Dendritic cell treated with granulocyte-macrophage colony-stimulating factor and Interleukin-4, amounts not matched to agents 40 ng/mL and 50 ng/mL, for 4 days (primary cell): ENCODE data around the gene NDUFV3.
"Not testable (repeated sequence)": the region's sequence is repeated elsewhere in the genome, so short reads cannot be mapped to it uniquely, and the experiment has no call there.

Experiments used
- H3K27ac Mint-ChIP-seq: one replicate; pipeline ENCODE4 v1.8.0; 2022; ENCODE audit warnings: mild to moderate bottlenecking, mixed read lengths
- H3K27me3 Mint-ChIP-seq: one replicate; pipeline ENCODE4 v1.8.0; 2022; ENCODE audit warnings: mild to moderate bottlenecking, mixed read lengths
- H3K36me3 Mint-ChIP-seq: one replicate; pipeline ENCODE4 v1.8.0; 2022; ENCODE audit warnings: low read depth, mixed read lengths
- H3K4me1 Mint-ChIP-seq: one replicate; pipeline ENCODE4 v1.8.0; 2022; ENCODE audit warnings: low read depth, mixed read lengths
- H3K4me3 Mint-ChIP-seq: one replicate; pipeline ENCODE4 v1.8.0; 2022; ENCODE audit warnings: mild to moderate bottlenecking, moderate library complexity, mixed read lengths
- H3K9me3 Mint-ChIP-seq: one replicate; pipeline ENCODE4 v1.8.0; 2022; ENCODE audit warnings: mixed read lengths
- intact Hi-C: fragments of 100-400 bp; cut with micrococcal nuclease; formaldehyde crosslinking; loops from one replicate; pipeline ENCODE4 v1.15.0; 2022

NDUFV3 gene

DNA sequence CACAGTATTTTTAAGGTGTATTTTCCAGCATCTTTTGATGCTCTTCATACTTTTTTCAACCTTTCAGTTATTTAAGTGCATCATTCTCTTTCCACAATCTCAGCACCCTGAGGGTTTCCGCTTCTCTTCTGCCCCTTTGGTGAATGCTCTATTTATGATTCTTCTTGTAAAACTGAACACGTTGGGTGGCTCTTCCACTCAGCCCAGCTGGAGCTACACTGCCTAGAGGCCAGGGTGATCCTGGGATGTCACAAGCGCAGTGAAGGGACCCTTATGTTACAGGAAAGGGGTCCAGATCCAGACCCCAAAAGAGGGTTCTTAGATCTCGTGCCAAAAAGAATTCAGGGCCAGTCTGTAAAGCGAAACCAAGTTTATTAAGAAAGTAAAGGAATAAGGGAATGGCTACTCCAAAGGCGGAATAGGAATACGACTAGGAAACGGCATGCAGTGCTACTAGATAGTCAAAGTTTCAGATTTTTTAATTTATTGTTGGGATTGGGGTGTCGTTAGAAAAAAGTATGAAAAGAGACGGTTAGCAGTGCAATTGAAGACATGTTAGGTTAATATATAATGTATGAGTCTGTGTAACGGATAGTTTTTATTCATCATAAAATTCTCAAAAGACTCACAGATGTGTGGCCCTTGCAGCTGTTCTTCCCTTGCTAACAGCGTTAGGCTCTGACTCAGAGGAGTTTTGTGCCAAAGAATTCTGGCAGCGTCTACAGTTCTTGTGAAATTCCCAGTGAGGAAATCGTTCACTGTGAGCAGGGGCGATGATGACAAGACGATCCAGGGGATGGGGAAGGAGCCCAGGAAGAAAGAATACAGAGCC is 46.7 kb downstream of the NDUFV3 start:
- intact Hi-C loops, result no loop called here
- Mint-ChIP-seq H3K4me3 (no peak overlapping the region), H3K27ac (peak overlapping the region; percentile 15), H3K27me3 (no peaks in the 10 kb centered on the region), H3K4me1 (peaks cover 21% of the 10 kb centered on the region), H3K36me3 (no peaks in the 10 kb centered on the region), H3K9me3 (no peaks in the 10 kb centered on the region)

DNA sequence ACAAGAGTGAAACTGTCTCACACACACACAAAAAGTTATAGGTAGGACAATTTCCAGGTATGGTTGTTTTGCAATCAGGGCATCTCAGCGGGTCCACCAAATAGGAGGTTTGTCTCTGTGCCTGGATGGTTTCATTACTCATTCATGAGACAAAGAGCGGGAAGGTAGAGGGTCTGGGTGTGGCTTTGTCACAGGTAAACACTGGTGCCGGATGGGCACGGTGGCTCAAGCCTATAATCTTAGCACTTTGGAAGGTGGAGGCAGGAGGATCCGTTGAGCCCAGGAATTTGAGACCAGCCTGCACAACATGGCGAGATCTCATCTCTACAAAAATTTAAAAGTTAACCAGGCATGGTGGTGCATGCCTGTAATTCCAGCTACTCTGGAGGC is 48.6 kb downstream of the NDUFV3 start:
- Mint-ChIP-seq H3K4me3 (no peak overlapping the region), H3K27ac (no peak overlapping the region), H3K27me3 (no peaks in the 10 kb centered on the region), H3K4me1 (peaks cover 21% of the 10 kb centered on the region), H3K36me3 (no peaks in the 10 kb centered on the region), H3K9me3 (no peaks in the 10 kb centered on the region)
- intact Hi-C loops, result no loop called here

DNA sequence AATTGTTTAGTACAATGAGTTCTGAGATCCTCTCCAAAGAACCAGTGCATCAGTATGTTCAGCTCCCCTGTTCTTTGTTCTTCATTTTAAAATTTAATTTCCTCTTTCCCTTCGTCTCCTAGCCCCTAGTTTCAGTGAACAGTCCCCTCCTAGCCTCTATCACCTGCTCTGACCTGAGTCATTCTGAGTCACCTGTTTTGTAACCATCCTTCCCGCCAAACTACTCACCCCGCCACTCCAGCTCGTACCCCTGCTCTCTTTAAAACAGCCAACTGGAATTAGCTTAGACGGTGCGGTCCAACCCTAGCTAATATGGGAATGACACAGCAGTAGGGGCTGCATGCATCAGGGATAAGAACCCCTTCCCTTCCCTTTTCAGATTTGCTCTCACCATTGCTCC is 49.1 kb downstream of the NDUFV3 start:
- Mint-ChIP-seq H3K36me3 (no peaks in the 10 kb centered on the region), H3K27ac (no peak overlapping the region), H3K27me3 (no peaks in the 10 kb centered on the region), H3K4me1 (peaks cover 16% of the 10 kb centered on the region), H3K9me3 (no peaks in the 10 kb centered on the region), H3K4me3 (no peak overlapping the region)
- intact Hi-C loops, result no loop called here

DNA sequence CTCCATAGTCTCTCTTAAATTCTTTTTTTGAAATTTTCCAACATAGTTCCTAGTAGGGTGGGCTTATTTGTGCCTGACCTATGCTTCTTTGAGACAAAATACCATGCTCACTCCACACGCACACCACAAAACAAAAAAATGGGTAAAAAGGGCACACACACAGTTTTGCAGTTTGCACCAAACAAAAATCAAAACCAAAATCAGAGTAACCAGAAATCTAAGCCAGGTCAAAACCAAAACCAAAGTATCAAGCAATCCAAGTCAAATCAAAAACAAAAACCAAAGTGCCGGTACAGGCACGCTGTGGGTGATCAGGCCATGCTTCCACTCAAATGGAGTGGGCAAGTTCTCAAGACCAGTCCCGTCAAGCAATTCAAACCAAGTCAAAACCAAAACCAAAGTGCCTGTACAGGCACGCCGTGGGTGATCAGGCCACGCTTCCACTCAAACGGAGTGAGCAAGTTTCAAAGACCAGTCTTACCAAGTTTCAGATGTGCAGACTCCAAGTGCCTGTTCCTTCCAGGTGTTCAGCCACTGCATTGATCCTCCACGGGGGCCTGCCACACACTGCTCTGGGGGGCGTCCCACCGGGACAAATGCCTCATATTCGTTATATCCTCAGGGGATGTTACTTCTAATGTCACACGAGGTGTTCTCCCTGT is 56.1 kb downstream of the NDUFV3 start:
- H3K27me3 Mint-ChIP-seq, intact Hi-C loops, H3K36me3 Mint-ChIP-seq, H3K27ac Mint-ChIP-seq, H3K4me1 Mint-ChIP-seq, H3K9me3 Mint-ChIP-seq, H3K4me3 Mint-ChIP-seq: not testable (repeated sequence)

DNA sequence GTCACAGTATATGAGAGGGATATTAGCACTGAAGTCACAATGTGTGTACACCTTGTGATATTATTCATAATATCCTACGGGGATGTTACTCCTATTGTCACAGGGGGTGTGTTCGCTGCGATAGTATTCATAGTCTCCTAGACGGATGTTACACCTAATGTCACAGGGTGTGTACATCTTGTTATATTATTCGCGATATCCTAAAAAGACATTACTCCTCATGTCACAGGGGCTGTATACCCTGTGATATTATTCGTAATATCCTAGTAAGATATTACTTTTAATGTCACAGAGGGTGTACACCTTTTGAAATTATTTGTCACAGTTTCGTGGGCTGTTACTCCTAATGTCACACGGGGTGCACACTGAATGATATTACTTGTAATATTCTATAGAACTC is 58.1 kb downstream of the NDUFV3 start:
- H3K9me3 Mint-ChIP-seq, H3K36me3 Mint-ChIP-seq, intact Hi-C loops, H3K27me3 Mint-ChIP-seq, H3K27ac Mint-ChIP-seq, H3K4me1 Mint-ChIP-seq, H3K4me3 Mint-ChIP-seq: not testable (repeated sequence)

DNA sequence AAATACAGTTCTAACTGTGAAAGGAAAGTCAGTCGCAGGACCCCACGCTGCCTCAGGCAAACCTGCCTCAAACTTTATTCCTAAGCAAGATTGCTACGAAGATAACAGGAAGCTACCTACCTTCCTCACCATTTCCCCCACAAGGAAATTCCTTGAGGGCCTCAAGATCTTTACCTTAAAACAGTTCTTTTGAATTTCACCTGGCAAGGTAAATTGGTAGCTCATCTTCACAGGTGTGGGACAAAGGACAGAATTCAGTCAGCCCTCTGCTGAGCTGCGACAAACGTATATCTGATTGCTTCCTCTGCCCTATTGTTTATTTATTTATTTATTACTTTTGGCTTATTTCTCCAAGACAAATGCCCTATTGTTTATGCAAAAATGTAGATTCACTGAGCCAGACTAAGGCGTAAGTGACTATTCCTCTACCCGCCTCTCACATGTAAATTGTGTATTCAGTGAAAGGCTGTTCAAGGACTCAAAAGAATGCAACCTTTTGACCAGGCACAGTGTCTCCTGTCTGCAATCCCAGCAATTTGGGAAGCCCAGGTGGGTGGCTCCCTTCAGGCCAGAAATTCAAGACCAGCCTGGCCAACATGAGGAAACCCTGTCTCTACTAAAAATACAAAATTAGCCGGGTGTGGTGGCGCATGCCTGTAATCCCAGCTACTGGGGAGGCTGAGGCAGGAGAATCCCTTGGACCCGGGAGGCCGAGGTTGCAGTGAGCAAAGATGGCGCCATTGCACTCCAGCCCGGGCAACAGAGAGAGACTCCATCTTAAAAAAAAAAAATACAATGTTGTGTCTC is 63.9 kb downstream of the NDUFV3 start:
- Mint-ChIP-seq H3K9me3 (no peaks in the 10 kb centered on the region), H3K27me3 (no peaks in the 10 kb centered on the region), H3K4me3 (no peak overlapping the region), H3K4me1 (no peaks in the 10 kb centered on the region), H3K27ac (no peak overlapping the region), H3K36me3 (no peaks in the 10 kb centered on the region)
- intact Hi-C loops, result no loop called here

DNA sequence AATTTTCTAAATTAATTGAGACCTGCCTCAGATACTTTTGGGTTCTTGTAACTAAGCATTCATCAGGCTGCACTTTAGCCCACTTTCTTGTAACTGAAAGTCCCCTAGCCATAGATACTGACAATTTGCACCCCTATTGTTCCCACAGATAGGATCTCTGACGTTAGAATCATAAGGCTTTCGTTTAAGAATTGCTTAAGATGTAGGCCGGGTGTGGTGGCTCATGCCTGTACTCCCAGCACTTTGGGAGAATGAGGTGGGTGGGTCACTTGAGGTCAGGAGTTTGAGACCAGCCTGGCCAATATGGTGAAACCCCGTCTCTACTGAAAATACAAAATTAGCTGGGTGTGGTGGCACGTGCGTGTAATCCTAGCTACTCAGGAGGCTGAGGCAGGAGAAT is 65.0 kb downstream of the NDUFV3 start:
- H3K4me1 Mint-ChIP-seq, H3K9me3 Mint-ChIP-seq, H3K27me3 Mint-ChIP-seq, intact Hi-C loops, H3K27ac Mint-ChIP-seq, H3K4me3 Mint-ChIP-seq, H3K36me3 Mint-ChIP-seq: not testable (repeated sequence)

DNA sequence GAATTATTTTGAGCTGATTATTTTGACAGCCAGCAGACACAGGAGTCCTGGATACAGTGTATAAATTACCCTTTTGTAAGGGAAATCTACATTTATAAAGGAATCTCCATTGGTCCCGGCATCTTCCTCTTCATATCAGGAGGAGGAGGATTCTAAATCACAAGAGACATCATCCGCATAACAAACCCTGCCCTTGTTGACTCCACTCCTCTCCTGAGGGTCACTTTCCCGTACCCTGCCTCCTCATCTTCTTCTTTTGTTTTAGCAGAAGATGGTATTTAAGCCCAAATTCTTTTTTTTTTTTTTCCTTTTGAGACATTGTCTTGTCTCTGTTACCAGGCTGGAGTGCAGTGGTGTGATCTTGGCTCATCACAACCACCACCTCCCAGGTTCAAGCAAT is 66.6 kb downstream of the NDUFV3 start:
- Mint-ChIP-seq H3K36me3 (no peaks in the 10 kb centered on the region), H3K4me1 (no peaks in the 10 kb centered on the region), H3K4me3 (no peak overlapping the region), H3K9me3 (no peaks in the 10 kb centered on the region), H3K27me3 (no peaks in the 10 kb centered on the region), H3K27ac (no peak overlapping the region)
- intact Hi-C loops, result no loop called here

DNA sequence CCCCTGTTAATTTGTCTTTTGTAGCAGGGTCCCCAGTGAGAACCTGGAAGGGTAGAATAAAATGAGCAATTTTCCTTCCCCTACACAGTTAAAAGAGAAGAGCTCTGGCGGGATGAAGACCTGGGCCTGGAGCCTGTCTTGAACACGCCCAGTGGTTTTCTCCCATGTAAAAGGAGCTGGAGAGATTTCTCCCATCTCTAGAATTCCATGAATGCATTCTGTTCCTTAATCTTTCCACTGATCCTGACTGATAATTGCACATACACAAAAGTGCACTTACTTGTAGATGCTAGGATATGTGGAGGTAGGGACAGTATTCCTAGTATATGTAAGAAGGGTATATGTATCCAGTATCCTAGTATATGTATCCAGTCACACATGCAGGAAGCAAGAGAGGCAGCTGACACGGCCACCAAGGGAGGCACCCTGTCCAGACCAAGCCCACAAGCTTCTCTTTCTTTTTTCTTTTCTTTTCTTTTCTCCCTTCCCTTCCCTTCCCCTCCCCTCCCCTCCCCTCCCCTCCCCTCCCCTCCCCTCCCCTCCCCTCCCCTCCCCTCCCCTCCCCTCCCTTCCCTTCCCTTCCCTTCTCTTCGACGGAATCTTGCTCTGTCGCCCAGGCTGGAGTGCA is 69.4 kb downstream of the NDUFV3 start:
- H3K27ac Mint-ChIP-seq, result no peak overlapping the region
- H3K9me3 Mint-ChIP-seq, result no peaks in the 10 kb centered on the region
- no peak overlapping the region for H3K4me3 Mint-ChIP-seq
- no peaks in the 10 kb centered on the region for H3K27me3 Mint-ChIP-seq
- H3K4me1 Mint-ChIP-seq, result no peaks in the 10 kb centered on the region
- H3K36me3 Mint-ChIP-seq, result no peaks in the 10 kb centered on the region
- intact Hi-C loops, result no loop called here
